GM23338 (cell line): ENCODE data around the gene OR11L1. TPM values are rescaled to one million over a fixed set of nuclear protein-coding genes. Genes with fewer than 3 reads are reported as not detected.

ENCODE experiments used
- ATAC-seq: fragments of 200-7000 bp; cut with Tn5 transposase; 3 replicates; pipeline ENCODE4 v1.9.1; 2020
- DNase-seq: peaks from one replicate; pipeline ENCODE4 v3.0.0-alpha.2; 2015; ENCODE audit warnings: low spot score
- H2AFZ ChIP-seq: fragments of 200-600 bp; sonication (generic); 2 replicates; pipeline ENCODE4 v1.8.0; 2016; ENCODE audit warnings: antibody characterized with exemption, mild to moderate bottlenecking, moderate library complexity
- H3F3A ChIP-seq: fragments of 200-600 bp; sonication (generic); replicated peaks from 2 replicates; pipeline ENCODE4 v1.8.0; 2017; ENCODE audit warnings: antibody characterized with exemption, mixed run types, low read depth
- H3K27ac ChIP-seq: fragments of 200-600 bp; sonication (generic); 2 replicates; pipeline ENCODE4 v1.6.1; 2016; ENCODE audit warnings: low read depth
- H3K27me3 ChIP-seq: fragments of 200-600 bp; sonication (generic); 2 replicates; pipeline ENCODE4 v1.8.0; 2016; ENCODE audit warnings: mild to moderate bottlenecking, mixed run types, moderate library complexity; ENCODE audit not compliant: insufficient read depth
- H3K36me3 ChIP-seq: fragments of 200-600 bp; sonication (generic); 2 replicates; pipeline ENCODE4 v1.8.0; 2016; ENCODE audit warnings: mild to moderate bottlenecking; ENCODE audit not compliant: insufficient read depth
- H3K4me1 ChIP-seq: fragments of 200-600 bp; sonication (generic); 2 replicates; pipeline ENCODE4 v1.8.0; 2016; ENCODE audit warnings: mild to moderate bottlenecking, moderate library complexity; ENCODE audit not compliant: insufficient read depth
- H3K4me2 ChIP-seq: fragments of 200-600 bp; sonication (generic); 2 replicates; pipeline ENCODE4 v1.7.1; 2017; ENCODE audit warnings: mixed run types
- H3K4me3 ChIP-seq: fragments of 200-600 bp; sonication (generic); 2 replicates; pipeline ENCODE4 v1.6.1; 2016; ENCODE audit warnings: mixed run types
- H3K79me2 ChIP-seq: fragments of 200-600 bp; sonication (generic); replicated peaks from 2 replicates; pipeline ENCODE4 v1.8.0; 2017; ENCODE audit warnings: mild to moderate bottlenecking; ENCODE audit not compliant: insufficient read depth
- H3K9me2 ChIP-seq: fragments of 200-600 bp; sonication (generic); 2 replicates; pipeline ENCODE4 v1.8.0; 2017; ENCODE audit not compliant: insufficient read depth
- H4K20me1 ChIP-seq: fragments of 200-600 bp; sonication (generic); replicated peaks from 2 replicates; pipeline ENCODE4 v1.8.0; 2017; ENCODE audit warnings: mild to moderate bottlenecking; ENCODE audit not compliant: insufficient read depth
- H3K27ac Mint-ChIP-seq: 2 replicates; pipeline ENCODE4 v1.8.0; 2020; ENCODE audit warnings: inconsistent platforms, mild to moderate bottlenecking, moderate library complexity, mixed read lengths
- H3K27me3 Mint-ChIP-seq: 3 replicates; pipeline ENCODE4 v1.8.0; 2022; ENCODE audit warnings: low read depth, mild to moderate bottlenecking, moderate library complexity, mixed read lengths, inconsistent platforms; ENCODE audit not compliant: insufficient read depth, poor library complexity
- H3K36me3 Mint-ChIP-seq: 3 replicates; pipeline ENCODE4 v1.8.0; 2021; ENCODE audit warnings: low read depth, mild to moderate bottlenecking, inconsistent platforms, moderate library complexity, mixed read lengths
- H3K4me1 Mint-ChIP-seq: 3 replicates; pipeline ENCODE4 v1.8.0; 2020; ENCODE audit warnings: mild to moderate bottlenecking, inconsistent platforms, mixed read lengths
- H3K4me3 Mint-ChIP-seq: 3 replicates; pipeline ENCODE4 v1.8.0; 2021; ENCODE audit warnings: moderate library complexity, mild to moderate bottlenecking, inconsistent platforms, mixed read lengths
- H3K9me3 Mint-ChIP-seq: 3 replicates; pipeline ENCODE4 v1.8.0; 2020; ENCODE audit warnings: moderate library complexity, mild to moderate bottlenecking, inconsistent platforms, mixed read lengths
- EZH2 ChIP-seq: fragments of 200-600 bp; sonication (generic); IDR thresholded peaks from one replicate; pipeline ENCODE4 v1.8.0; 2017; ENCODE audit warnings: antibody characterized with exemption, mild to moderate bottlenecking, low read depth; ENCODE audit not compliant: unreplicated experiment
- EZH2phosphoT487 ChIP-seq: fragments of 200-600 bp; sonication (generic); IDR thresholded peaks from one replicate; pipeline ENCODE4 v1.8.1; 2018; ENCODE audit warnings: antibody characterized with exemption; ENCODE audit not compliant: unreplicated experiment
- JUNB ChIP-seq: IDR thresholded peaks from one replicate; pipeline ENCODE4 v1.6.1; 2016; ENCODE audit warnings: antibody characterized with exemption; ENCODE audit not compliant: unreplicated experiment
- NANOG ChIP-seq: IDR thresholded peaks from 2 replicates; pipeline ENCODE4 v1.6.1; 2016; ENCODE audit warnings: antibody characterized with exemption, borderline replicate concordance
- POLR2AphosphoS5 ChIP-seq: IDR thresholded peaks from 2 replicates; pipeline ENCODE4 v1.6.1; 2016; ENCODE audit warnings: antibody characterized with exemption, low read depth
- polyA plus RNA-seq: library from polyadenylated mRNA; unstranded; fragments of >200 nt; fragmentation: Nextera tagmentation; extraction: Ambion mirVana; gene quantifications from 2 replicates; pipeline ENCODE4 v1.2.1, GENCODE V29; 2016
- total RNA-seq: library from RNA; depleted of rRNA; stranded (reverse); fragments of >200 nt; shearing (Covaris generic); gene quantifications from 2 replicates; pipeline ENCODE4 v1.2.3, GENCODE V29; 2014
- TF ChIP-seq, protein P1 (sequence below): fragments of 250-450 bp; sonication (Bioruptor Pico); IDR thresholded peaks from 2 replicates; pipeline ENCODE4 v1.5.0; 2020; ENCODE audit warnings: mild to moderate bottlenecking, moderate library complexity

Gene OR11L1
- total and polyA plus RNA-seq, 2 experiments from 2014 or later: not detected

DNA sequence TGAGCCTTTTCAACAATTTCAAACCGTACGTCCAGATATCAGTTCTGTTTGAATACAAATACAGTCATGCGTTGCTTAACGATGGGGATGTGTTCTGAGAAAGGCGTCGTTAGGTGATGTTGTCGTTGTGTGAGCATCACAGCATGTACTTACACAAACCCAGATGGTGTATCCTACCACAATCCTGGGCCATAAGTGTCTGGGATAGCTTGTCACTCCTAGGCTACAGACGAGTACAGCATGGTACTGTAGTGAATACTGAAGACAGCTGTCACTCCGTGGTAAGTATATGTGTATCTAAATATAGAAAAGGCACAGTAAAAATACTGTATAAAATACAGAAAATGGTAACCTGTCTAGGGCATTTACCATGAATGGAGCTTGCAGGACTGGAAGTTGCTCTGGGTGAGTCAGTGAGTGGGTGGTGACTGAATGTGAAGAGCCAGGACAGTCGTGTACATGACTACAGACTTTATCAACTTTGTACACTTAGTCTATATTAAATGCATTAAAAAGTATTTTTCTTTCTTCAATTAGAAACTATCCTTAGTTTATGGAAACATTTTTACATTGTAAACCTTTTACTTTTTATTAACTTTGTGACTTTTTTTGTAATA lies 43.2 kb upstream of the OR11L1 start (continued):
- TF ChIP-seq, protein P1, sequence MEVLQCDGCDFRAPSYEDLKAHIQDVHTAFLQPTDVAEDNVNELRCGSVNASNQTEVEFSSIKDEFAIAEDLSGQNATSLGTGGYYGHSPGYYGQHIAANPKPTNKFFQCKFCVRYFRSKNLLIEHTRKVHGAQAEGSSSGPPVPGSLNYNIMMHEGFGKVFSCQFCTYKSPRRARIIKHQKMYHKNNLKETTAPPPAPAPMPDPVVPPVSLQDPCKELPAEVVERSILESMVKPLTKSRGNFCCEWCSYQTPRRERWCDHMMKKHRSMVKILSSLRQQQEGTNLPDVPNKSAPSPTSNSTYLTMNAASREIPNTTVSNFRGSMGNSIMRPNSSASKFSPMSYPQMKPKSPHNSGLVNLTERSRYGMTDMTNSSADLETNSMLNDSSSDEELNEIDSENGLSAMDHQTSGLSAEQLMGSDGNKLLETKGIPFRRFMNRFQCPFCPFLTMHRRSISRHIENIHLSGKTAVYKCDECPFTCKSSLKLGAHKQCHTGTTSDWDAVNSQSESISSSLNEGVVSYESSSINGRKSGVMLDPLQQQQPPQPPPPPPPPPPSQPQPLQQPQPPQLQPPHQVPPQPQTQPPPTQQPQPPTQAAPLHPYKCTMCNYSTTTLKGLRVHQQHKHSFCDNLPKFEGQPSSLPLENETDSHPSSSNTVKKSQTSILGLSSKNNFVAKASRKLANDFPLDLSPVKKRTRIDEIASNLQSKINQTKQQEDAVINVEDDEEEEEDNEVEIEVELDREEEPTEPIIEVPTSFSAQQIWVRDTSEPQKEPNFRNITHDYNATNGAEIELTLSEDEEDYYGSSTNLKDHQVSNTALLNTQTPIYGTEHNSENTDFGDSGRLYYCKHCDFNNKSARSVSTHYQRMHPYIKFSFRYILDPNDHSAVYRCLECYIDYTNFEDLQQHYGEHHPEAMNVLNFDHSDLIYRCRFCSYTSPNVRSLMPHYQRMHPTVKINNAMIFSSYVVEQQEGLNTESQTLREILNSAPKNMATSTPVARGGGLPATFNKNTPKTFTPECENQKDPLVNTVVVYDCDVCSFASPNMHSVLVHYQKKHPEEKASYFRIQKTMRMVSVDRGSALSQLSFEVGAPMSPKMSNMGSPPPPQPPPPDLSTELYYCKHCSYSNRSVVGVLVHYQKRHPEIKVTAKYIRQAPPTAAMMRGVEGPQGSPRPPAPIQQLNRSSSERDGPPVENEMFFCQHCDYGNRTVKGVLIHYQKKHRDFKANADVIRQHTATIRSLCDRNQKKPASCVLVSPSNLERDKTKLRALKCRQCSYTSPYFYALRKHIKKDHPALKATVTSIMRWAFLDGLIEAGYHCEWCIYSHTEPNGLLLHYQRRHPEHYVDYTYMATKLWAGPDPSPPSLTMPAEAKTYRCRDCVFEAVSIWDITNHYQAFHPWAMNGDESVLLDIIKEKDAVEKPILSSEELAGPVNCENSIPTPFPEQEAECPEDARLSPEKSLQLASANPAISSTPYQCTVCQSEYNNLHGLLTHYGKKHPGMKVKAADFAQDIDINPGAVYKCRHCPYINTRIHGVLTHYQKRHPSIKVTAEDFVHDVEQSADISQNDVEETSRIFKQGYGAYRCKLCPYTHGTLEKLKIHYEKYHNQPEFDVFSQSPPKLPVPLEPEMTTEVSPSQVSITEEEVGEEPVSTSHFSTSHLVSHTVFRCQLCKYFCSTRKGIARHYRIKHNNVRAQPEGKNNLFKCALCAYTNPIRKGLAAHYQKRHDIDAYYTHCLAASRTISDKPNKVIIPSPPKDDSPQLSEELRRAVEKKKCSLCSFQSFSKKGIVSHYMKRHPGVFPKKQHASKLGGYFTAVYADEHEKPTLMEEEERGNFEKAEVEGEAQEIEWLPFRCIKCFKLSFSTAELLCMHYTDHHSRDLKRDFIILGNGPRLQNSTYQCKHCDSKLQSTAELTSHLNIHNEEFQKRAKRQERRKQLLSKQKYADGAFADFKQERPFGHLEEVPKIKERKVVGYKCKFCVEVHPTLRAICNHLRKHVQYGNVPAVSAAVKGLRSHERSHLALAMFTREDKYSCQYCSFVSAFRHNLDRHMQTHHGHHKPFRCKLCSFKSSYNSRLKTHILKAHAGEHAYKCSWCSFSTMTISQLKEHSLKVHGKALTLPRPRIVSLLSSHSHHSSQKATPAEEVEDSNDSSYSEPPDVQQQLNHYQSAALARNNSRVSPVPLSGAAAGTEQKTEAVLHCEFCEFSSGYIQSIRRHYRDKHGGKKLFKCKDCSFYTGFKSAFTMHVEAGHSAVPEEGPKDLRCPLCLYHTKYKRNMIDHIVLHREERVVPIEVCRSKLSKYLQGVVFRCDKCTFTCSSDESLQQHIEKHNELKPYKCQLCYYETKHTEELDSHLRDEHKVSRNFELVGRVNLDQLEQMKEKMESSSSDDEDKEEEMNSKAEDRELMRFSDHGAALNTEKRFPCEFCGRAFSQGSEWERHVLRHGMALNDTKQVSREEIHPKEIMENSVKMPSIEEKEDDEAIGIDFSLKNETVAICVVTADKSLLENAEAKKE: no peak
- TF ChIP-seq JUNB (no peak), NANOG (no peak)

DNA sequence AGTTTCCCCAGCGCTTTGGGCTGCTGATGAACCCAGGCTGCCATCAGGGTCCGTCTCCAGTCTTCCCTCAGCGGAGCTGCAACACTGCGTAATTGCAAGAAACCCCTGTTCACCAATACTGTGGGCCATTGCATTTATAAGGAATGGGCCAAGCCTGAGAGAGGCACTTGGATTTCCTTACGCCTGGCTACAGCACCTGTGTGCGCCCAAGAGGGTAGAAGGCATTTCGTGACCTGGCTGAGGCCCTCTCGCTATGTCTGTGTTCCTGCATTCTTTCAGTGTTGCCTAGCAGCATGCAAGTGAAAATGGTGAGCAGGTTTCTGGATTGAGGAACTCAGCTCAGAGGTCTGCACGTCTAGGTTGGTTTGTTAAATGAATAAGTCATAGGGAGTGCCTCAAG lies 41.6 kb upstream of the OR11L1 start:
- H3K4me3 ChIP-seq: no peak overlapping the region
- H3K4me1 ChIP-seq: no peaks in the 10 kb centered on the region
- Mint-ChIP-seq H3K4me1 (no peaks in the 10 kb centered on the region), H3K36me3 (peaks cover 9% of the 10 kb centered on the region; the same call in 2 of the 3 replicates), H3K27ac (no peak overlapping the region), H3K9me3 (peaks cover 74% of the 10 kb centered on the region), H3K27me3 (no peaks in the 10 kb centered on the region), H3K4me3 (no peak overlapping the region)
- H3K4me2 ChIP-seq: no peak overlapping the region
- 0 out of 2 replicates have a peak, but pooled peaks cover under 1% of the 10 kb centered on the region for H3K9me2 ChIP-seq
- H2AFZ ChIP-seq: 0 out of 2 replicates have a peak overlapping the region, but pooled peaks have one; percentile 28
- TF ChIP-seq POLR2AphosphoS5 (no peak), EZH2 (no peak), EZH2phosphoT487 (no peak)
- TF ChIP-seq, protein P1: no peak
- DNase-seq (peak; percentile 33), ATAC-seq (no peak)
- no peaks in the 10 kb centered on the region for H3K36me3 ChIP-seq
- H3K27ac ChIP-seq: no peak overlapping the region
- no peaks in the 10 kb centered on the region for H4K20me1 ChIP-seq
- no peaks in the 10 kb centered on the region for H3K27me3 ChIP-seq
- no peaks in the 10 kb centered on the region for H3F3A ChIP-seq
- H3K79me2 ChIP-seq: no peaks in the 10 kb centered on the region
